GM19193 (cell line): ENCODE data around the gene NEDD4L.

Experiments
- POLR2A ChIP-seq: IDR thresholded peaks from 4 replicates; pipeline ENCODE4 v1.6.1; 2011; ENCODE audit not compliant: insufficient read depth, insufficient read length; ENCODE audit errors: extremely low read depth

The NEDD4L gene

GRCh38 chr18:58276789-58277739 lies 233.0 kb downstream of the NEDD4L start:
- no peak for TF ChIP-seq POLR2A

DNA sequence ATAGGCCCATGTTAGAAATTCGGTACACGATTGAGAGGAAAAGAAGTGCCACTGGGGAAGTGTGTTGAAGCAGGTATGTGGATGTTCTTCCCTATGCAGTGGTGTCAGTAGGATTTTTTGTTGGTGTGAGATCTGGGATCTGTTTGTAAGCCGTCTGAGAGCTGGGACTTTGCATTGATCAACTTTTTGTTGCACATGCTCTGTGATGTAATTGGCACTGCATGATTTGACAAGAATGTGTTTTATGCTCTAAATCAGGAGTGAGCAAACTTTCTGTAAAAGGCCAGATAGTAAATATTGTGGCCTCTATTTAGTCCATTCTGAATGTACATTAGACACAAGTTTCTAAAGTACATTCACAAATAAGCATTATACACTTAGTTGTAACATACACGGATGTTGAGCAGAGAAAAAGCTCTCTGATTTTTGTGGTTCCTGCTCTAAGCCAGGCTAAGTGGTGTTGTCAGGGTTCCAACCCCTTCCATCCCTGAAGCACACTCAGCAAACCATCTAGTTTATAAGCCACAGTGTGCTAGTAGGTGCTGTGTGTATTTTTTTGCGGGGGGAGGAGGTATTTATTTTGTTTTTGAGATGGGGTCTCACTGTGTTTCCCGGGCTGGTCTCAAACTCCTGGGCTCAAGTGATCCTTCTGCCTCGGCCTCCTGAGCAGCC lies 235.6 kb downstream of the NEDD4L start:
- TF ChIP-seq POLR2A, result no peak

GRCh38 chr18:58280191-58280590 lies 236.2 kb downstream of the NEDD4L start:
- no peak for TF ChIP-seq POLR2A

DNA sequence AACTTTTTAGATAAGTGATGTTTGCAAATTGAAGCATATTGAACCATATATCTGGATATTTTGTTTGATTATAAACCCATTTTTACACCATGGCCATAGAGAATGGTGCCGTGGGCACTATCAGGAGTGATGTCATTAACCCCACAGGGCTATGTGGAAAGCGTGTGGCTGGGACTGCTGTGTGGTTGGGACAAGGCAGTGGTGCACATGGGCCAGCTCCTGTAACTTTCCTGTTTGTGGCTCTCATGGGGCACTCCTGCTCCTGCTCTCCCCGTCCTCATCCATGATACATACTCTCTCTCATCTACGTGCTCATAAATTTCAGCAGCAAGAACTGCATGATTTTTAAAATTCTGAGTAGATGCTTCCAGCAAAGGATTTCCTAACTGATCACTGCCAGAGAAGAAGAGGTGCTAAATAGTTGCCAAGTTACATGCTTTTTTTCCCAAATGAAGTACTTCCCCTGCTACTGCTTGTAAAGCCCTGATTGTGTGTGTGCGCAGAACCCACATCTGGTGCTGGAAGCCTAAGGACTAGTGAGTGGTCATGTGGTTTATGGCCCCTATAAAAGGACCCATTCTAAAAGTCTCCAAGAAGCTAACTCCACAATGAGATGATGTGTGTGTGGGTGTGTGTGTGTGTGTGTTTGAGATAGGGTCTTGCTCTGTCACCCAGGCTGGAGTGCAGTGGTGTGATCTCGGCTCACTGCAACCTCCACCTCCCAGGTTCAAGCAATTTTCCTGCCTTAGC lies 240.8 kb downstream of the NEDD4L start:
- TF ChIP-seq POLR2A, result no peak

DNA sequence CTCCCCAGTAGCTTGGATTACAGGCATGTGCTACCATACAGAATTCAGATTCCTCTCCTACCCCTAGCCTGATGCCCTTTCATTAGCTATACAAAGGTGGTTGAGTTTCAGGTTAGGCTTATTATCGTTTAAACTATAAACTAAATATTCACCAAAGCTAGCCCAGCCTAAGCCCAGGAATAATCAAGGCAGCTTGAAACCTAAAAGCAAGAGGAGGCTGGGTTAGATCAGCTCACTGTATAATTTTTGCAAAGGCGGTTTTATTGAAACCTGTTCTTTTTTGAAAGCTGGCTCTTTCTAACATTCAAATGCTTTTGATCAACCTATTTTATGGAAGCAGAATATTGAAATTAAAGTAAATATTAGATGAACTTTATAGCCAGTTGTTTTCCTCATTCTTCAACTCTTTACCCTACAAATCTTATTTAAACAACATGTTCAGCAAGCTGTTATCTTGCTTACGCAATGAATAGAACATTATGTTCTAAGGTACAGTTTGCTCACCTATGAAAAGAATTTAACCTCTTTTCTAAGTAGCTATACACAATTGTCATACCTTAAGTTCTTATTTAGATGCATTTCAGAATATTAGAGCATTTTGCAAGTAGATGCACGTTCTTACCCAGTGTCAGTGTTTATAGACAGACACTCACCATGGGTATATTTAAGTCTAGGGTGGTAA lies 241.6 kb downstream of the NEDD4L start:
- TF ChIP-seq POLR2A, result no peak

GRCh38 chr18:58286632-58287352 lies 242.8 kb downstream of the NEDD4L start:
- no peak for TF ChIP-seq POLR2A

DNA sequence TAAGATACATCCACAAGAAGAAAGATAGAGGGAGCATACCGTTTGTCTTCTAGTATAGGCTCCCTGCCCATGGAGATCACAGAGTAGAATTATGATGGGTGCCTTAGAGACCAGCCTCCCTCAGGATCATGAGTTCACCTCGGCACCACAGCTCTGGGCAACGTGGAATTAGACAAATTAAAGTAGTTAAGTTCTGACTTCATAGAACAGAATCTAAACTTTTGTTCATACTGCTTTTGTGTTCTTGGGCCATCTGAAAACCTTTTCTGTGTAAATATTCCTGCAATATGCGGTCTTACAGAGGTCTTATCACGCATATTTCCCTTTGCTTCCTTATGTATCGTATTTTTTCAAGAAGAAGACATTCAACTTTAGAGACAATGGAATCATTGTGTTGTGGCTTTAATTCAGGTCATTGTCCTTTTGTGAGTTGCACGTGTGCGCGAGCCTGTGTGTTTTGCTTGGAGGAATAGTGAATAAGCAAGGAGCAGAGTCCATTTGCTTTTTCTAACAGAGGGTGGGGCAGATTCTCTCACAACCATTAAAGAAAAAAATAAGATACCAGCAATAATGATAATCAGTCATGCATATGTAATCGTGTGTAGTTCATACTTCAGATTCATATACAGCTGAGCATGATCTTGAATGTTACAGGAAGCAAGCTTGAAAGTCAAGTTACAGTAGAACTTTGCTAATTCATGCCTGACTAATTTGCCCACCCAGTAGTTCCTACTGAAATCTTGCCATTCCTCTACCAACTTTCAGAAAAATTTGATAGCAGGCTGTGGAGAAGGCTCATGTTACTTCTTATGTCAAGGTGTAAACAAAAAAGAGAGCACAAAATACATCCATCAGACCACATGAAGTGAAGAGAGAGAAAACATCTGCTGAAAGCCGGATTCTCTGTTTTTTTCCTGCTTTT lies 243.6 kb downstream of the NEDD4L start:
- TF ChIP-seq POLR2A, result no peak

- no peak for TF ChIP-seq POLR2A
These were observed 245.1 kb downstream of the NEDD4L start for GRCh38 chr18:58288921-58289797.

DNA sequence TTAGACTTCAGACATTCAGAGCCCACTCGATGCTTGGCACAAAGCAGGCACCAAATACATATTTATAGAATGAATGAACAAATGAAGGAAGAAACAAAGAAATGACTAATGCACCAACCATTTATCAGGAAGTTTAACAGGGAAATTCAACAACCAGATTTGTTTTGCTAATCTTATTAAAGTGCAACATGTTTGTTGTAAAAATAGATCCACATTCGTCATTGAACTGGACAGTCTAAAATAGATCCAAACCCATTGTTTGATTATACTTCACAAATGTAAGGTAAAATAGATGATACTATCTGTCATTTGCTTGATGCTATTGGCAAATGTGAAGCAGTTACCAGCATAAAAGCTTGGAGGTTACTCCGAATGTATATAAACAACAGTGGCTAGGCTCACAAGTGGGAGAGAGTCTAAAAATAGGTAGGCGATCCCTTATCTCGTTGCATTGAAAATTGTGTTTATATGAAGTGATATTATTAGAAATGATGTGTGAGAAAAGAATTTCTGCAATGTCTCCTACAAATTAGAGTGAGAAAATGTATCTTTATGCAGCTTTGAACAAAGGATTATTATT lies 246.2 kb downstream of the NEDD4L start:
- TF ChIP-seq POLR2A, result no peak

DNA sequence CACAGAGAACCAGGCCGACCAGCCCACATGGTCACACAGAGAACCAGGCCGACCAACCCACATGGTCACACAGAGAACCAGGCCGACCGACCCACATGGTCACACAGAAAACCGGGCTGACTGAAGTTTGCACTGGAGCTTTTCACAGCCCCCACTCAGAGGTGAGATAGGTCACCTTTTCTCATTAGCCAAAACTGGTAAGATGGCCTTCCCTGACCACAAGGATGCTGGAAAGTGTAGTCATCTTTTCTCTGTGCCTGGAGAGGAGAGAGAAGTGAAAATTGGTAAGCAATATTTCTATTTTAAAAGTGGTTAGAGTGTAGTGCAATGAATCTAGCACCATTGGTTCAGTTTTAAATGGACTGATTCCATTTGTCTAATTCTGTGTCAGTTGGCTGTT lies 247.1 kb downstream of the NEDD4L start:
- TF ChIP-seq POLR2A, result no peak

DNA sequence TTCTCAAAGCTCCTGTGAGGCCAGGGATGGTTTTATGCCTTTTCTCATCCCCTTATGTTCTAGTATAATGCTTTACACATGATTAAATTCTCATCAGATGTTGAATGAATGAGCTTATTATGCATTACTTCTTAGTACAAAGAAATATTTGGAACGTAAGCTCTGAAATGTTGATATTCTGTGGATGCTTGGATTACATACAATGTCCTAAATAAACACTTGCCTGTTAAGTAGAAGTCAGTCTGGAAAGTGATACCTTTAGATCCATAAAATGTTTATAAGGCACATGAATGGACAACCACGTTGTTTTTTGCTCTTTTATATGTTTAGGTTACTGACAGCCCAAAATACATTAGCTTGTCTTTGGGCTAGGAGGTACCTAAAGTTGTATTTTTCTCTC lies 248.6 kb downstream of the NEDD4L start:
- TF ChIP-seq POLR2A, result no peak

DNA sequence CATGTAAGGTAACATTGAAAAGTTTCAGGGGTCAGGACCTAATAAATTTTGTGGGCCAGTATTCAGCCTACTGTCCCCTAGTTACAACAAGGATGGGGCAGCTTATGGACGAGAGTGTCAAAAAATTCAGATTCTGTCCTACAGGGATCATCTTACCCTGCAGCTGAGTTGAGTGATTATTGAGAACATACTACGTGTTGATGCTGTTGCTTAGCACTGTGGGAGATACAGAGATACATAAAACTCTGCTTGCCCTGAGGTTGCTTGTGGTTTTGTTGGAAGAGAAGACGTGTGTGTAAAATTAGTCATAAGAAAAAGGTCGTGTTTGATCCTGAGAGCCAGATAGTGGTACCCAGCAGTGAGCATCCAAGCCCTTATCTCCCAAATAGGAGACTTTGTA lies 253.2 kb downstream of the NEDD4L start:
- no peak for TF ChIP-seq POLR2A
